OCI-LY3 (cell line): ENCODE measurements around the gene CSH1.
"Not testable (repeated sequence)": the region's sequence is repeated elsewhere in the genome, so short reads cannot be mapped to it uniquely, and the experiment has no call there.

Source experiments
- CTCF ChIP-seq: fragments of 200-600, 300-600 bp; sonication (generic); IDR thresholded peaks from 2 replicates; pipeline ENCODE4 v1.5.1; 2014; ENCODE audit warnings: antibody characterized with exemption, low read length, low read depth
- EZH2phosphoT487 ChIP-seq: fragments of 200-600 bp; shearing (Covaris generic); IDR thresholded peaks from 2 replicates; pipeline ENCODE4 v1.6.1; 2018; ENCODE audit warnings: antibody characterized with exemption, mixed run types, low read depth

- TF ChIP-seq CTCF, EZH2phosphoT487: not testable (repeated sequence)
Observed at GRCh38 chr17:63885119-63885518, 11.3 kb downstream of the CSH1 start.
